ENCODE results near the gene RUNX2. TPM values are rescaled to one million over a fixed set of nuclear protein-coding genes. Genes with fewer than 3 reads are reported as not detected.
"Not testable (repeated sequence)": the region's sequence is repeated elsewhere in the genome, so short reads cannot be mapped to it uniquely, and the experiment has no call there.

RUNX2 gene
- total RNA-seq, 4 donors from 2014 or later = 0.65 to 2.4 (median 1.3) TPM

- no peak for ATAC-seq (ENCODE audit: low FRiP score)
- DNase-seq (ENCODE audit: low spot score) = no peak
- no peak for TF ChIP-seq CTCF (IDR thresholded peaks at IDR 0.05)
These were observed 336.6 kb downstream of the RUNX2 start for GRCh38 chr6:45664707-45665106.

GRCh38 chr6:45665859-45666258, 337.7 kb downstream of the RUNX2 start:
- DNase-seq (ENCODE audit: low spot score) (no peak), ATAC-seq (ENCODE audit: low FRiP score) (no peak)
- TF ChIP-seq CTCF (IDR thresholded peaks at IDR 0.05) = no peak

- no peak for DNase-seq (ENCODE audit: low spot score)
- no peak for ATAC-seq (ENCODE audit: low FRiP score)
- TF ChIP-seq CTCF (IDR thresholded peaks at IDR 0.05) = no peak
These were observed 338.7 kb downstream of the RUNX2 start for GRCh38 chr6:45666846-45667245.

- no peak for DNase-seq (ENCODE audit: low spot score)
- TF ChIP-seq CTCF (IDR thresholded peaks at IDR 0.05) = no peak
- no peak for ATAC-seq (ENCODE audit: low FRiP score)
These were observed 339.2 kb downstream of the RUNX2 start for GRCh38 chr6:45667300-45667699.

GRCh38 chr6:45667766-45668165, 339.6 kb downstream of the RUNX2 start:
- no peak for TF ChIP-seq CTCF (IDR thresholded peaks at IDR 0.05)
- DNase-seq (ENCODE audit: low spot score) (no peak), ATAC-seq (ENCODE audit: low FRiP score) (no peak)

GRCh38 chr6:45668705-45669104, 340.6 kb downstream of the RUNX2 start:
- no peak for ATAC-seq (ENCODE audit: low FRiP score)
- no peak for TF ChIP-seq CTCF (IDR thresholded peaks at IDR 0.05)
- DNase-seq (ENCODE audit: low spot score) = no peak

- not testable (repeated sequence) for ATAC-seq (ENCODE audit: low FRiP score); DNase-seq (ENCODE audit: low spot score)
These were observed 345.0 kb downstream of the RUNX2 start for GRCh38 chr6:45673167-45673566.

- not testable (repeated sequence) for DNase-seq (ENCODE audit: low spot score); ATAC-seq (ENCODE audit: low FRiP score)
These were observed 347.0 kb downstream of the RUNX2 start for GRCh38 chr6:45675166-45675565.

All from omental fat pad (tissue), 4 donors.